Trophoblast cell (in vitro differentiated cells and primary cell): ENCODE measurements around the gene BTBD9.

Source experiments
- DNase-seq, 2 donors: peaks; one replicate each; pipeline ENCODE4 v3.0.0-alpha.2; 2016
- H2AFZ ChIP-seq: 2 replicates; pipeline ENCODE4 v1.6.1; 2013; ENCODE audit warnings: low read length, moderate library complexity, mild to moderate bottlenecking; ENCODE audit not compliant: insufficient read depth, poor library complexity
- H2AK5ac ChIP-seq: 2 replicates; pipeline ENCODE4 v1.6.1; 2013; ENCODE audit warnings: mild to moderate bottlenecking, low read length
- H2BK120ac ChIP-seq: 2 replicates; pipeline ENCODE4 v1.6.1; 2013; ENCODE audit warnings: low read length, mild to moderate bottlenecking, moderate library complexity; ENCODE audit not compliant: insufficient read depth, poor library complexity
- H2BK12ac ChIP-seq: 2 replicates; pipeline ENCODE4 v1.6.1; 2013; ENCODE audit warnings: mild to moderate bottlenecking, low read length, moderate library complexity
- H2BK5ac ChIP-seq: 2 replicates; pipeline ENCODE4 v1.6.1; 2013; ENCODE audit warnings: low read length, low read depth, moderate library complexity, mild to moderate bottlenecking; ENCODE audit not compliant: poor library complexity
- H3K14ac ChIP-seq: 2 replicates; pipeline ENCODE4 v1.6.1; 2013; ENCODE audit warnings: mild to moderate bottlenecking, low read length
- H3K18ac ChIP-seq: 2 replicates; pipeline ENCODE4 v1.6.1; 2013; ENCODE audit warnings: mild to moderate bottlenecking, low read length
- H3K23ac ChIP-seq: 2 replicates; pipeline ENCODE4 v1.6.1; 2013; ENCODE audit warnings: low read length
- H3K27ac ChIP-seq: 2 replicates; pipeline ENCODE4 v1.5.1; 2013; ENCODE audit warnings: low read depth, mild to moderate bottlenecking, inconsistent platforms, low read length, moderate library complexity
- H3K27me3 ChIP-seq: 2 replicates; pipeline ENCODE4 v1.6.1; 2013; ENCODE audit warnings: inconsistent platforms, mild to moderate bottlenecking, low read length, moderate library complexity; ENCODE audit not compliant: insufficient read depth
- H3K36me3 ChIP-seq, 2 experiments: 1 replicate in 1 of 2; 2 replicates in 1 of 2; pipeline ENCODE4 v1.6.1; 2013; ENCODE audit warnings: low read length in 2 of 2, mild to moderate bottlenecking in 2 of 2, moderate library complexity in 1 of 2; ENCODE audit not compliant: insufficient read depth in 2 of 2, control insufficient read depth in 1 of 2
- H3K4ac ChIP-seq: 2 replicates; pipeline ENCODE4 v1.6.1; 2013; ENCODE audit warnings: low read depth, mild to moderate bottlenecking, low read length, moderate library complexity
- H3K4me1 ChIP-seq, 2 experiments: 1 replicate in 1 of 2; 2 replicates in 1 of 2; pipeline ENCODE4 v1.6.1; 2013; ENCODE audit warnings: low read length in 2 of 2, mild to moderate bottlenecking in 2 of 2, moderate library complexity in 1 of 2; ENCODE audit not compliant: insufficient read depth in 2 of 2, control insufficient read depth in 1 of 2
- H3K4me2 ChIP-seq: 2 replicates; pipeline ENCODE4 v1.6.1; 2013; ENCODE audit warnings: inconsistent platforms, mild to moderate bottlenecking, low read length, moderate library complexity
- H3K4me3 ChIP-seq: 2 replicates; pipeline ENCODE4 v1.5.1; 2013; ENCODE audit warnings: mild to moderate bottlenecking, low read depth, low read length, inconsistent platforms
- H3K79me1 ChIP-seq: one replicate; pipeline ENCODE4 v1.6.1; 2013; ENCODE audit warnings: low read length
- H3K79me2 ChIP-seq: 2 replicates; pipeline ENCODE4 v1.6.1; 2013; ENCODE audit warnings: low read length, mild to moderate bottlenecking; ENCODE audit not compliant: control insufficient read depth, insufficient read depth, poor library complexity
- H3K9ac ChIP-seq: 2 replicates; pipeline ENCODE4 v1.6.1; 2013; ENCODE audit warnings: mild to moderate bottlenecking, low read length
- H3K9me3 ChIP-seq: 2 replicates; pipeline ENCODE4 v1.6.1; 2013; ENCODE audit warnings: low read depth, mild to moderate bottlenecking, control low read depth, inconsistent platforms, low read length; ENCODE audit not compliant: insufficient read depth
- H4K12ac ChIP-seq: 2 replicates; pipeline ENCODE4 v1.6.1; 2013; ENCODE audit warnings: low read depth, mild to moderate bottlenecking, low read length, moderate library complexity
- H4K8ac ChIP-seq: 2 replicates; pipeline ENCODE4 v1.6.1; 2013; ENCODE audit warnings: low read depth, mild to moderate bottlenecking, low read length, moderate library complexity
- H4K91ac ChIP-seq: one replicate; pipeline ENCODE4 v1.6.1; 2013; ENCODE audit warnings: low read depth, mild to moderate bottlenecking, low read length, moderate library complexity
- WGBS: extraction: QIAGEN DNeasy Blood & Tissue Kit; methylation state at CpG from one replicate; pipeline ENCODE4 v1.1.7; 2013; ENCODE audit warnings: missing lambda C conversion rate; ENCODE audit not compliant: insufficient read length, insufficient coverage; ENCODE audit errors: extremely low coverage; 5-methylcytosine and 5-hydroxymethylcytosine counted together

Gene BTBD9

DNA sequence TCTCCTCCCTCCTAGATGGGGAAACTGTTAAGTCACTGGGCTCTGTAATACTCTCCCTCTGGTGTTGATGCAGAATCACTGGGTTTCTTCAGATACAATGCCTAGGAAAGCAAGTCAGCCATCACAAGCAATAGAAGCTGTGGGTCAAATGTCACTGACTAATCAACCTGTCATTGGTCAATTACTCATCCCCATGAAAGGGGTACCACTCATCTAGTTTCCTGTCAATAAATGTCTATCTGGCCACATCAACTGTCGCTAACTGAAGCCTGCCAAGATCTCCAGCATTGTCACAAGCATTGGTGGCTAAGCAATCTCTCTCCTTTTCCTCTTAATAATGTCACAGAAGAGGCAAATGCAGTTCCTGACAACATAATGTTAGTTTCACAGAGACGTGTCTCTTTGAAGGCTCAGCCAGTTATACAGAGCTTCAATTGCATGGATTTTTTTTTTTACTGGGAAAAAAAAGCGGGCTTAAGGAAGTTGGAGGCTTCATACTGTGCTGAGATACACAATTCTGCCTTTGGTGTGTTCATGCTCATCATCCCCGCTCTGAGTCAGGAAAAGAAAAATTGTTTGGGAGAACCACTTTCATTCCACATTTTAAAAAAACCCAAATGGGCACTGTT lies 355.9 kb downstream of the BTBD9 start:
- no peak overlapping the region for H4K91ac ChIP-seq
- no peak overlapping the region for H3K4me2 ChIP-seq
- H2BK12ac ChIP-seq, result no peak overlapping the region
- no peaks in the 10 kb centered on the region for H3K4me1 ChIP-seq
- no peaks in the 10 kb centered on the region for H3K79me2 ChIP-seq
- H2AK5ac ChIP-seq, result no peak overlapping the region
- H3K9me3 ChIP-seq, result no peaks in the 10 kb centered on the region
- H3K27ac ChIP-seq, result no peak overlapping the region
- no peak overlapping the region for H2BK5ac ChIP-seq
- no peaks in the 10 kb centered on the region for H3K27me3 ChIP-seq
- H4K8ac ChIP-seq, result no peak overlapping the region
- H2BK120ac ChIP-seq, result no peak overlapping the region
- H4K12ac ChIP-seq, result no peak overlapping the region
- DNase-seq, result no peak
- H3K79me1 ChIP-seq, result no peaks in the 10 kb centered on the region
- H3K23ac ChIP-seq, result no peak overlapping the region
- H3K18ac ChIP-seq, result no peak overlapping the region
- no peak overlapping the region for H2AFZ ChIP-seq
- H3K4me3 ChIP-seq, result no peak overlapping the region
- no peaks in the 10 kb centered on the region for H3K36me3 ChIP-seq
- no peak overlapping the region for H3K14ac ChIP-seq
- no CpG with 5 or more reads among the region's 4 CpGs for WGBS
- H3K4ac ChIP-seq, result no peak overlapping the region
- H3K9ac ChIP-seq, result no peak overlapping the region

DNA sequence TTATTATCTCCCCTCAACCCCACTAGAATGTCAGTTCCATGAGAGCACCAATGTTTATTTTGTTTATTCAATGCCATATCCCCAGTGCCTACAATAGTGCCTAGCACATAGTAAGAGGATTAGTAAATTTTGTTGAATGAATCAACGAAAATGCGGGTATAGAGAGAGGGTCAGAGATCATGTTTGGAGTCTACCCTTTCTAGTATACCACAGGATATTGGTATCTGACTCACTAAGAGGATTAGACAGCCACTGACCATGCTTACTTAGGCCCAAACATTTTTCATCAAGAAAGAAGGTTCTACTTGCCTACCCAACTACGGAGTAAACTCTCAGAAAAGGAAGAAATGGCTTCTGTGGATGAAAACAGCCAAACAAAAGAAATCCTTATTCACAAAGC lies 356.8 kb downstream of the BTBD9 start:
- no peak overlapping the region for H3K14ac ChIP-seq
- no peak overlapping the region for H4K12ac ChIP-seq
- no peaks in the 10 kb centered on the region for H3K9me3 ChIP-seq
- H4K8ac ChIP-seq, result no peak overlapping the region
- H3K4me1 ChIP-seq, result no peaks in the 10 kb centered on the region
- H4K91ac ChIP-seq, result no peak overlapping the region
- H3K4me3 ChIP-seq, result no peak overlapping the region
- H2BK5ac ChIP-seq, result no peak overlapping the region
- no peak overlapping the region for H3K27ac ChIP-seq
- H2BK120ac ChIP-seq, result no peak overlapping the region
- no CpG with 5 or more reads among the region's 3 CpGs for WGBS
- no peak overlapping the region for H2AK5ac ChIP-seq
- H2AFZ ChIP-seq, result no peak overlapping the region
- no peak overlapping the region for H3K4ac ChIP-seq
- H3K79me2 ChIP-seq, result no peaks in the 10 kb centered on the region
- no peaks in the 10 kb centered on the region for H3K36me3 ChIP-seq
- H3K79me1 ChIP-seq, result no peaks in the 10 kb centered on the region
- H3K23ac ChIP-seq, result no peak overlapping the region
- no peak for DNase-seq
- no peak overlapping the region for H3K4me2 ChIP-seq
- H3K27me3 ChIP-seq, result no peaks in the 10 kb centered on the region
- no peak overlapping the region for H3K18ac ChIP-seq
- no peak overlapping the region for H3K9ac ChIP-seq
- no peak overlapping the region for H2BK12ac ChIP-seq

DNA sequence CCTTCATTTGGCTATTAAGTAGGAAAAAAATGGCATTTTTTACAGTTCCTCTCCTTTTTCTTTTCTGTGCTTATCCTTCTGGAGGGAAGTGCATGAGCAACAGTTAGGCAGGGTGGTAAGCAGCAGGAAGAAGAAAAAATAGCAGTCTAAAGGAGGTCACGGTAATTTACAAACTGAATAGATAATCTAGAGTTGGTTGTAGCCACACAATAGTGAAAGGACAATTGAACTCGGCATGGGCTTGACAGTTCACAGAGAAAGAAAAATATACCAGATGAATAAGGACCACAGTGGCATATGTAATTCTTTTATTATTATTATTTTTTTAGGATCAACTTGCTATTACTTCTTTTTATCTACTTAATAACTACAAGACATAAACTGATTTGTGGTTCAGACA lies 358.6 kb downstream of the BTBD9 start:
- Histone ChIP-seq H4K91ac (no peak overlapping the region), H3K4me3 (no peak overlapping the region), H3K9me3 (no peaks in the 10 kb centered on the region), H4K8ac (no peak overlapping the region), H2BK5ac (no peak overlapping the region), H3K4me1 (no peaks in the 10 kb centered on the region), H2BK12ac (no peak overlapping the region), H2BK120ac (no peak overlapping the region), H3K27me3 (no peaks in the 10 kb centered on the region), H2AFZ (no peak overlapping the region), H3K9ac (no peak overlapping the region), H3K4ac (no peak overlapping the region), H3K18ac (no peak overlapping the region), H3K14ac (no peak overlapping the region), H3K79me2 (no peaks in the 10 kb centered on the region), H3K27ac (no peak overlapping the region), H3K4me2 (no peak overlapping the region), H2AK5ac (no peak overlapping the region), H3K79me1 (no peaks in the 10 kb centered on the region), H3K36me3 (no peaks in the 10 kb centered on the region), H4K12ac (no peak overlapping the region), H3K23ac (no peak overlapping the region)
- no peak for DNase-seq
- no CpG with 5 or more reads among the region's 2 CpGs for WGBS

DNA sequence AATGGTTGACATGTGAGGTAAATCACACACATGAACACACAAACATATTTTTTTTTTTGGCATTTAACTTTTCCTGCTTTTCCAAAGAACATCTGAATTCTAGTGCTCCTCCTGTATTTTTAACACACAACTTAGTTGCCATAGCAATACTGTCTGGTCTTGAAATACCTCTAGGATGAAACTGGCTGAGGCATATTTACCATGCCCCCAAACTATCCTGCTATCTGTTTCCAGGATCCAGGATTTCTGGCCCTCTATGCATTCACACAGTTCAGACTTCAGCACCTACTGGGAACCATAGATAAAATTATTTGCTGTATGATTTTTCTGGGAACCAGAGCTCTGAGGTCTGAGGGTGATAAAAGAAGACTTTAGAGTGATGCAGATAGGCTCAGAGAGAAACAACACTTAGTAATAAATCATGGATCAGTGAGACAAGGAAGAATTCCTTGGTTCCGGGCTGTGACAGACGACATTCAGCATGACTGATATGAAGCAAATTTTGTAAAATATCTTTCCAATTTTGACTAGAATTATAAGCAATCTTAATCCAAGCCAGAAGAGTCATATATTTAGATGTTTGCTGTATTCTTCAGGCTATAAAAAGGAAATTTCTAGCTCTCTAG lies 359.7 kb downstream of the BTBD9 start:
- no peak overlapping the region for H3K14ac ChIP-seq
- no peak overlapping the region for H4K12ac ChIP-seq
- H3K9me3 ChIP-seq, result no peaks in the 10 kb centered on the region
- H2AFZ ChIP-seq, result no peak overlapping the region
- no peaks in the 10 kb centered on the region for H3K27me3 ChIP-seq
- DNase-seq, result no peak
- H3K18ac ChIP-seq, result no peak overlapping the region
- H2AK5ac ChIP-seq, result no peak overlapping the region
- no peak overlapping the region for H3K23ac ChIP-seq
- no CpG with 5 or more reads among the region's 2 CpGs for WGBS
- H3K27ac ChIP-seq, result no peak overlapping the region
- H3K9ac ChIP-seq, result no peak overlapping the region
- no peak overlapping the region for H2BK5ac ChIP-seq
- no peaks in the 10 kb centered on the region for H3K79me1 ChIP-seq
- no peak overlapping the region for H3K4me2 ChIP-seq
- no peak overlapping the region for H2BK12ac ChIP-seq
- no peaks in the 10 kb centered on the region for H3K79me2 ChIP-seq
- H4K91ac ChIP-seq, result no peak overlapping the region
- H3K36me3 ChIP-seq, result no peaks in the 10 kb centered on the region
- no peak overlapping the region for H4K8ac ChIP-seq
- no peak overlapping the region for H2BK120ac ChIP-seq
- H3K4ac ChIP-seq, result no peak overlapping the region
- no peaks in the 10 kb centered on the region for H3K4me1 ChIP-seq
- H3K4me3 ChIP-seq, result no peak overlapping the region
